GM12865 (cell line): ENCODE data around the gene COL26A1.
"Not testable (repeated sequence)": the region's sequence is repeated elsewhere in the genome, so short reads cannot be mapped to it uniquely, and the experiment has no call there.

Experiments used
- DNase-seq: peaks from one replicate; pipeline ENCODE4 v3.0.0; 2010; ENCODE audit warnings: low read depth
- H3K4me3 ChIP-seq: 2 replicates; pipeline ENCODE4 v1.5.1; 2011; ENCODE audit warnings: mild to moderate bottlenecking, low read depth, low read length, control low read depth
- TF ChIP-seq, protein P1 (sequence below): IDR thresholded peaks from 2 replicates; pipeline ENCODE4 v1.5.1; 2011; ENCODE audit warnings: low read length, control low read depth, low read depth, inconsistent platforms; ENCODE audit not compliant: insufficient read depth; ENCODE audit errors: missing control alignments

The COL26A1 gene

GRCh38 chr7:101556453-101556968, 193.8 kb downstream of the COL26A1 start:
- no peak overlapping the region for H3K4me3 ChIP-seq
- TF ChIP-seq, protein P1, sequence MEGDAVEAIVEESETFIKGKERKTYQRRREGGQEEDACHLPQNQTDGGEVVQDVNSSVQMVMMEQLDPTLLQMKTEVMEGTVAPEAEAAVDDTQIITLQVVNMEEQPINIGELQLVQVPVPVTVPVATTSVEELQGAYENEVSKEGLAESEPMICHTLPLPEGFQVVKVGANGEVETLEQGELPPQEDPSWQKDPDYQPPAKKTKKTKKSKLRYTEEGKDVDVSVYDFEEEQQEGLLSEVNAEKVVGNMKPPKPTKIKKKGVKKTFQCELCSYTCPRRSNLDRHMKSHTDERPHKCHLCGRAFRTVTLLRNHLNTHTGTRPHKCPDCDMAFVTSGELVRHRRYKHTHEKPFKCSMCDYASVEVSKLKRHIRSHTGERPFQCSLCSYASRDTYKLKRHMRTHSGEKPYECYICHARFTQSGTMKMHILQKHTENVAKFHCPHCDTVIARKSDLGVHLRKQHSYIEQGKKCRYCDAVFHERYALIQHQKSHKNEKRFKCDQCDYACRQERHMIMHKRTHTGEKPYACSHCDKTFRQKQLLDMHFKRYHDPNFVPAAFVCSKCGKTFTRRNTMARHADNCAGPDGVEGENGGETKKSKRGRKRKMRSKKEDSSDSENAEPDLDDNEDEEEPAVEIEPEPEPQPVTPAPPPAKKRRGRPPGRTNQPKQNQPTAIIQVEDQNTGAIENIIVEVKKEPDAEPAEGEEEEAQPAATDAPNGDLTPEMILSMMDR = no peak
- DNase-seq = no peak

DNA sequence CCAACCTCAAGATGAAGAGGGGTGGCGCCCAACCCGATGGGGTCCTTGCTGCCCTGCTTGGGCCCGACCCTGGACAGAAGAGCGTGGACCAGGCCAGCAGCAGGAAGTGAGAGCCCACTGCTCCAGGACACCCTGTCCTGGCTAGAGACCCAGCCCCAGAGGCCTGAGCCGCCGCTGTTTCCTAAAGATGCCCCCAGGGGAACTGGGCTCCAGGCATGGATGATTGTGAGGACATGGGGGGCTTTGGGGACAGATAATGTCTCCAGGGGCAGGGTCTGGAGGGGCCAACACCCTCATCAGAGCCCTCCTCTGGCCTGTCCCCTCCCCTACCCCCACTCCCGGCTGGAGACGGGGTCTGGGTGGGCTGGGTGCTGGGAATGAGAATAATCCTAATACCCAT, 194.7 kb downstream of the COL26A1 start:
- no peak overlapping the region for H3K4me3 ChIP-seq
- no peak for DNase-seq
- TF ChIP-seq, protein P1 = no peak

DNA sequence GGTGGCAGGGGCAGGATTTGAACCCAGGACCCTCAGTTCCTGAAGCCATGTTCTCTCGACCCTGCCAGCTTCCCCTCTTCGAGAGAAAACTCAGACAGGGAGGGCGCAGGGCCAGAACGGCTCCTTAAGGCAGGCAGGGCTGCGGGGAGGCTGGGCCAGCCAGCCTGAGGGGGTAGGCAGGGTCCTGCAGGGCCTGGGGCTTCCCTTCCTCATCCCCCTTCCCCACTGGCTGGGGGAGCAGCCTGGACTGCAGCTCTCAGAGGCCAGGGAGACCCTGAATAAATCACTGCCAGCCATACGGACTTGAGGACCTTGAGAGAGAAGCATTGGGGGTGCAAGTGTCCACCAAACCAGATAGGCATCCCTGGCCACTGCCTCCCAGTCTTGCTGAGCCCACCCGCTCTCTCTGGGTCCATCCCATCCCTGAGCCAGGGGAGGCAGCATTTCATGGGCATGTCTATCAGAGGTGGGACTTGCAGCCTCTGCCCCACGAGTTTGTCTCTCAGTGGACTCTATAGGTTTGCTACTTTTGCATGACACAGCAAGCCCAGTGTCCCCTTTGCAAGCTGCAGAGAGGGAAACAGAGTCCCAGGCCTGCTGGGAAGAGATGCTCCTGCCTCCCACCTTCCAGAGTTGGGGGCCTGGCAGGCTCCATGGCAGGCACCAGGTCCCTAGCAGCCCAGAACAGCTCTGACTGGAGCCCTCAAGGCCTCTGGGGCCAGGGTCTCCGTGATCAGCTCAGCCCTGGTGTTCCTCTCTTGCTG, 195.5 kb downstream of the COL26A1 start:
- no peak overlapping the region for H3K4me3 ChIP-seq
- no peak for DNase-seq
- TF ChIP-seq, protein P1 = no peak

GRCh38 chr7:101558742-101559325, 196.2 kb downstream of the COL26A1 start:
- TF ChIP-seq, protein P1 = no peak
- no peak for DNase-seq
- H3K4me3 ChIP-seq = no peak overlapping the region

DNA sequence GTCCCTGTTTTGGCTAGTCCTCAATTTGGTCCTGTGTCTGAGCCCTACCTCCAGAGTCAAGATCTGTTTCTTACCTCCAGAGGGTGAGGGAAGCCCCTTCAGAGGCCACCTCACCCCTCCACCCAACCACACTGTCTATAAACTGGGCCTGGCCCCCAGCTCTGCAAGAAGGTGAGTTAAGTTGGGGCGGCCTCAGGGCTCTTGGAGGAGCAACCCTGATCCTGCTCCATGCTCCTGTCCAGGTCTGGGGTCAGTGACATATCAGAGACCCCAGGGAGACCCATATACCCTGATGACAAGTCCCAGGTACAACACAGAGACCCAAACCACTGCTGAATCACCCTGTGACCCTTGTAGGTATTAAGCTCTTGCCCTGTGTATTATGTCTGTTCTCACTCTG, 196.9 kb downstream of the COL26A1 start:
- H3K4me3 ChIP-seq = no peak overlapping the region
- TF ChIP-seq, protein P1 = no peak
- no peak for DNase-seq

DNA sequence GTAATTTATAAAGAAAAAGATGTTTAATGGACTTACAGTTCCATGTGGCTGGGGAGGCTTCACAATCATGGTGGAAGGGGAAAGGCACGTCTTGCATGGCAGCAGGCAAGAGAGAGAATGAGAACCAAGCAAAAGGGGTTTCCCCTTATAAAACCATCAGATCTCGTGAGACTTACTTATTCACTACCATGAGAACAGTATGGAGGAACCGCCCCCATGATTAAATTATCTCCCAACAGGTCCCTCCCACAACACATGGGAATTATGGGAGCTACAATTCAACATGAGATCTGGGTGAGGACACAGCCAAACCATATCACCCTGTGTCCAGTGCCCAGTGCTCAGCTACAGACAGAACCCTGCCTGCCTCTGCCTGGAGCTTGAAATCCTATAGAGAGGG, 197.3 kb downstream of the COL26A1 start:
- not testable (repeated sequence) for DNase-seq, H3K4me3 ChIP-seq

GRCh38 chr7:101560856-101561255, 198.2 kb downstream of the COL26A1 start:
- TF ChIP-seq, protein P1 = no peak
- H3K4me3 ChIP-seq = no peak overlapping the region
- no peak for DNase-seq

- DNase-seq, H3K4me3 ChIP-seq: not testable (repeated sequence)
Measured at GRCh38 chr7:101561293-101561692, 198.6 kb downstream of the COL26A1 start.
